ENCODE data around the gene ZNF292. TPM values are rescaled to one million over a fixed set of nuclear protein-coding genes. Genes with fewer than 3 reads are reported as not detected.
A peak's percentile ranks its signal among the peaks of the same experiment; 100 is the strongest.

ZNF292 gene
- total RNA-seq = 10 to 100 TPM; 18.5 to 61.8 (median 42.4) TPM

DNA sequence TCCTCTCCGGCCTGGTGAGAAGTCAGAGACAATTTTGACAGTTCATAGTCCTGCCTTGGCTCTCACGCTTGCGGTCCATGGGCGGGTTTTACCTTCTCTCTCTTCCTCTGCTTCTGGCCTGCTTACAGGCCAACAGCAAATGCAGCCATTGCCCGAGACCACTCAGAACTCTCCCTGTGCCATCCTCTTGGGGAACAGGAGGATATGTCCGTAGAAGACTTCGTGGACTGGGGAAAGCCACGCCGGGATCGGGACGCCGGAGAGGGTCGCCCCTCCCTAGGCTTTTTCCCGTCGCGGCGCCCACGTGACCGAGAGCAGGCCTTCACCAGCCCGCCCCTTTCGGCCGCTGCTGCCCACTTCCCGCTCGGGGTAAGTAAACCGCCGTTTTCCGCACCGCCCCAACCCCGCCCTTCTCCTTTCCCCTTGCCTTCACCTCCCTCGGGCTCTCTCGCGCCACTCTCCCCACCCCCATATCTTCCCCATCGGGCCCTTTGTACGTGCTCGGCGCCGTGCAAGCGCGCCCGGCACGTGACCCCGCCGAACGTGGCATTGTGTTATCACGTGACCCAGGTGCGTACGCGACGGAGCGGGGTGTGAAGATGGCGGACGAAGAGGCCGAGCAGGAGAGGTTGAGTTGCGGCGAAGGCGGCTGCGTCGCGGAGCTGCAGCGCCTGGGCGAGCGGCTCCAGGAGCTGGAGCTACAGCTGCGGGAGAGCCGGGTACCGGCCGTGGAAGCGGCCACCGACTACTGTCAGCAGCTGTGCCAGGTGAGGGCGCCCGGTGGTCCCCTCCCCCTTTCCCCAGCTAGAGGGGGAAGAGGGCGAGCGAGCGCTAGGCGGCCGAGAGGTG, at the start of gene ZNF292:
Gene ZNF292, plus strand, starts transcription at position 573 of the 849 bp plus-strand sequence. Its CDS starts 27 bp downstream, at position 600.
- Histone ChIP-seq H3K27ac (peak within 1 kb of the TSS; percentile 95 to 98 (median 96)), H3K9me3 (no peaks in the 10 kb centered on the region), H3K4me3 (peak within 1 kb of the TSS; percentile 91 to 95 (median 92)), H3K36me3 (no peaks in the 10 kb centered on the region), H3K4me1 (peaks cover 15 to 67% (median 44%) of the 10 kb centered on the region in 4 donors), H3K27me3 (no peaks in the 10 kb centered on the region)
- WGBS, 2 donors (ENCODE audit: low coverage in 1 of 2) = 0% methylated on average over 72 of the region's 75 CpGs; no CpG with 5 or more reads in 1 of the 2 donors
- intact Hi-C loops (cut with DNase I; ENCODE audit: low total_unique reads) (loop anchor here (5.0 kb wide), 2 partner anchors 317 to 1227 kb away; partner anchors contain the start of gene SLC35A1), in situ Hi-C loops (cut with MboI; ENCODE audit: low pct_ligation_motif_present in 1 of 4, low pct_unique_long_range_greater_than_20kb in 1 of 4, low sequenced_read_pairs in 3 of 4) (no loop called here)
- peak; percentile 98 for DNase-seq
- TF ChIP-seq, protein P1, sequence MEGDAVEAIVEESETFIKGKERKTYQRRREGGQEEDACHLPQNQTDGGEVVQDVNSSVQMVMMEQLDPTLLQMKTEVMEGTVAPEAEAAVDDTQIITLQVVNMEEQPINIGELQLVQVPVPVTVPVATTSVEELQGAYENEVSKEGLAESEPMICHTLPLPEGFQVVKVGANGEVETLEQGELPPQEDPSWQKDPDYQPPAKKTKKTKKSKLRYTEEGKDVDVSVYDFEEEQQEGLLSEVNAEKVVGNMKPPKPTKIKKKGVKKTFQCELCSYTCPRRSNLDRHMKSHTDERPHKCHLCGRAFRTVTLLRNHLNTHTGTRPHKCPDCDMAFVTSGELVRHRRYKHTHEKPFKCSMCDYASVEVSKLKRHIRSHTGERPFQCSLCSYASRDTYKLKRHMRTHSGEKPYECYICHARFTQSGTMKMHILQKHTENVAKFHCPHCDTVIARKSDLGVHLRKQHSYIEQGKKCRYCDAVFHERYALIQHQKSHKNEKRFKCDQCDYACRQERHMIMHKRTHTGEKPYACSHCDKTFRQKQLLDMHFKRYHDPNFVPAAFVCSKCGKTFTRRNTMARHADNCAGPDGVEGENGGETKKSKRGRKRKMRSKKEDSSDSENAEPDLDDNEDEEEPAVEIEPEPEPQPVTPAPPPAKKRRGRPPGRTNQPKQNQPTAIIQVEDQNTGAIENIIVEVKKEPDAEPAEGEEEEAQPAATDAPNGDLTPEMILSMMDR (IDR thresholded peaks at IDR 0.05) = peak in 1 of 5 experiments; percentile 7
- TF ChIP-seq POLR2A (IDR thresholded peaks at IDR 0.05) = peak; percentile 76
- TF ChIP-seq EP300 (IDR thresholded peaks at IDR 0.05; ENCODE audit: low read depth) = peak; percentile 8
- TF ChIP-seq POLR2AphosphoS5 (IDR thresholded peaks at IDR 0.05) = peak; percentile 91 to 93 (median 92)

DNA sequence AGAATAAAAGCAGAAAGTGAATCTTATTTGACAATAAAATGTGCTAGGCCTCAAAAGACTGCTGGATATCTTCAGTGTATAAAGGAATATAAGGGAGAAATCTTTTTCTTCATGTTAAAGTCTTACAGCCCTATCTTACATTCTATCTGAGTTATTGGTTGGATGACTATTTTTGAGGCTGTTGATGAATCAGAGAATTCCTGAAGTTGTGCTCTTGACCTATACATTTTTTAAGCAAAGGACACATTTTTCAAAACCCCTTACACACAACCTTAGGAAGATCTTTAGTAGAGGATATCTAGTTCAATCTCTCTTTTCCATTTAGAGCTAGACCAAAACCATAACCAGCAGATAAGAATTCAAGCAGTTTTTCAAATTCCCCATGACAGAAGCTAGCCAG, 49.5 kb upstream of the ZNF292 start:
- Histone ChIP-seq H3K9me3 (no peaks in the 10 kb centered on the region), H3K36me3 (no peaks in the 10 kb centered on the region), H3K27me3 (no peaks in the 10 kb centered on the region), H3K4me3 (no peak overlapping the region), H3K27ac (no peak overlapping the region), H3K4me1 (no peaks in the 10 kb centered on the region)
- DNase-seq = no peak
- in situ Hi-C loops (cut with MboI; ENCODE audit: low pct_ligation_motif_present in 1 of 4, low pct_unique_long_range_greater_than_20kb in 1 of 4, low sequenced_read_pairs in 3 of 4) = no loop called here
- TF ChIP-seq EP300 (IDR thresholded peaks at IDR 0.05; ENCODE audit: low read depth) = no peak
- TF ChIP-seq POLR2A (IDR thresholded peaks at IDR 0.05) = no peak
- TF ChIP-seq, protein P1 (IDR thresholded peaks at IDR 0.05) = no peak
- no peak for TF ChIP-seq POLR2AphosphoS5 (IDR thresholded peaks at IDR 0.05)
- intact Hi-C loops (cut with DNase I; ENCODE audit: low total_unique reads) = no loop called here

DNA sequence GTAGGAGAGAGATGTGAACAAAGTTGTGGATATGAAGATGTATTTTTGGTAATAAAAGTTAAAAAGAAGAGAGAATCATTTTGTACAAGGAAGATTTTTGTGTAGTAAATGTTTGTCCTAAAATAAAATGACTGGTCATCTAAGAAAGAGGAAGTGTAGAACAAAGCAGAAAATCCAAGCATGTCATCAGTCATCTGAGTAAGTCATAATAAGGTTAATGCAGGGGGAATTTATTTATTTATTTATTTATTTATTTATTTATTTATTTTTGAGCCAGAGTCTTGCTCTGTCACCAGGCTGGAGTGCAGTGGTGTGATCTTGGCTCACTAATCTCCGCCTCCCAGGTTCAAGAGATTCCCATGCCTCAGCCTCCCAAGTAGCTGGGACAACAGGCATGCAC, 44.7 kb upstream of the ZNF292 start:
- DNase-seq = no peak
- 95 to 100% methylated on average over 1 of the region's 1 CpG for WGBS, 2 donors (ENCODE audit: low coverage in 1 of 2)
- Histone ChIP-seq H3K4me3 (no peak overlapping the region), H3K4me1 (no peaks in the 10 kb centered on the region), H3K27ac (no peak overlapping the region), H3K9me3 (no peaks in the 10 kb centered on the region), H3K36me3 (no peaks in the 10 kb centered on the region), H3K27me3 (no peaks in the 10 kb centered on the region)
- in situ Hi-C loops (cut with MboI; ENCODE audit: low pct_ligation_motif_present in 1 of 4, low pct_unique_long_range_greater_than_20kb in 1 of 4, low sequenced_read_pairs in 3 of 4) = no loop called here
- intact Hi-C loops (cut with DNase I; ENCODE audit: low total_unique reads) = no loop called here
- no peak for TF ChIP-seq POLR2A (IDR thresholded peaks at IDR 0.05)
- TF ChIP-seq, protein P1 (IDR thresholded peaks at IDR 0.05) = no peak

DNA sequence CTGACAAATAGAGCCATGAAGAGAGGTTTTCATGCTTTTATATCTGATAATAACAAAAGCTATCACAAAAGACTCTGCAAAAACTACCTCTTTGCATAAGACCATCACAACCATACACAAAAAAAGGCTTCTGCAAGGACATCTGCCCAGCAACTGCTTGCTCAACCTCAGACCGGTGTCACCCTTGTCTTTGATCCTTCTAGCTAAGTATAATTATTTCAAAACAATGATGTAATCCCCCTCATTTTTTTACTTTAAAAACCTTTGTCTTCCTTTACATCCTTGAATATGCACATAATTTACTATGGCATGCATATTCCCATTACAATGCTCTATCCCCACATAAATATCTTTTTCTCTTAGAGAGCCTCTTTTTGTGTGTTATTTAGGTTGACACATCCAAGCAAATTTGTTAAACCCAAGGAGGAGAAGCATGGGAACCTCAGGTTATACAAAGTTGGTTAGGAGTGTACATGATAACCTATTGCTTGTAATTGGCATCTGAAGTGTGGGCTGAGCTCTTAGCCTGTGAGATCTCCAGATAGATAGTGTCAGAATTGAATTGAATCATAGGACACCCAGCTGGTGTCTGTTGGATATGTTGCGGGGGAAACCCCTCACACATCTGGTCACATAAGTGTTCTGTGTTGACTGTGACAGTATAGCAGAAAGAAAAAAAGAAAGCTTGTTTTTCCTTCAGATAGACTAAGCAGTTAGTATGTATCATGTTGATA, 39.8 kb upstream of the ZNF292 start:
- no peak for DNase-seq
- TF ChIP-seq POLR2AphosphoS5 (IDR thresholded peaks at IDR 0.05) (no peak), EP300 (IDR thresholded peaks at IDR 0.05; ENCODE audit: low read depth) (no peak)
- TF ChIP-seq, protein P1 (IDR thresholded peaks at IDR 0.05) = no peak
- WGBS, 2 donors (ENCODE audit: low coverage in 1 of 2) = 75 to 89% methylated on average over 1 to 2 of the region's 2 CpGs

More for the DNA sequence above, 39.8 kb upstream of the ZNF292 start:
- Histone ChIP-seq H3K9me3 (no peaks in the 10 kb centered on the region), H3K27me3 (no peaks in the 10 kb centered on the region), H3K36me3 (no peaks in the 10 kb centered on the region), H3K27ac (no peak overlapping the region), H3K4me1 (no peaks in the 10 kb centered on the region), H3K4me3 (no peak overlapping the region)
- in situ Hi-C loops (cut with MboI; ENCODE audit: low pct_ligation_motif_present in 1 of 4, low pct_unique_long_range_greater_than_20kb in 1 of 4, low sequenced_read_pairs in 3 of 4) = no loop called here
- intact Hi-C loops (cut with DNase I; ENCODE audit: low total_unique reads) = no loop called here
